Coronary artery (tissue), 2 donors: ENCODE results near the gene ERICH6.
"Not testable (repeated sequence)": the region's sequence is repeated elsewhere in the genome, so short reads cannot be mapped to it uniquely, and the experiment has no call there.

Experiments
- DNase-seq: peaks from one replicate; pipeline ENCODE4 v3.0.0-alpha.2; 2017; ENCODE audit warnings: low spot score
- H3K27ac ChIP-seq, 2 donors: fragments of 200-600 bp; sonication (generic); one replicate each; pipeline ENCODE4 v1.5.1; 2016 to 2019
- H3K4me3 ChIP-seq: fragments of 200-600 bp; sonication (generic); 2 replicates; pipeline ENCODE4 v1.5.1; 2016; ENCODE audit warnings: mild to moderate bottlenecking, moderate library complexity
- TF ChIP-seq, protein P1 (sequence below): fragments of 200-600 bp; sonication (generic); IDR thresholded peaks from one replicate; pipeline ENCODE4 v1.5.1; 2019; ENCODE audit warnings: antibody characterized with exemption

ERICH6 gene

DNA sequence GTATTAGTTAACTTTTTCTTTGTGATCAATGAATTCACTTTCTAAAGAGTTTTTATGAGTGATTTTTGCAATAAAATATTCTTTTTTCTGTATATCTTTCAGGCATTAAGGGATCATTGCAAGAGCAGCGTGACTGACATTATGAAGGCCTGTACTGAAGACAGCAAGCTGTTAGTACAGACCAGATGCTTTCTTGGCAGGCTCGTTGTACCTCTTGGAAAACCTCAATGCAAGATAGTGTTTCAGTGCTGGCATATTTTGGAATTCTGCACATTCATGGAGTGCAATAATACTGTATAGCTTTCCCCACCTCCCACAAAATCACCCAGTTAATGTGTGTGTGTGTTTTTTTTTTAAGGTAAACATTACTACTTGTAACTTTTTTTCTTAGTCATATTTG lies 76.2 kb downstream of the ERICH6 start:
- no peak overlapping the region for H3K27ac ChIP-seq
- H3K4me3 ChIP-seq: no peak overlapping the region
- TF ChIP-seq, protein P1, sequence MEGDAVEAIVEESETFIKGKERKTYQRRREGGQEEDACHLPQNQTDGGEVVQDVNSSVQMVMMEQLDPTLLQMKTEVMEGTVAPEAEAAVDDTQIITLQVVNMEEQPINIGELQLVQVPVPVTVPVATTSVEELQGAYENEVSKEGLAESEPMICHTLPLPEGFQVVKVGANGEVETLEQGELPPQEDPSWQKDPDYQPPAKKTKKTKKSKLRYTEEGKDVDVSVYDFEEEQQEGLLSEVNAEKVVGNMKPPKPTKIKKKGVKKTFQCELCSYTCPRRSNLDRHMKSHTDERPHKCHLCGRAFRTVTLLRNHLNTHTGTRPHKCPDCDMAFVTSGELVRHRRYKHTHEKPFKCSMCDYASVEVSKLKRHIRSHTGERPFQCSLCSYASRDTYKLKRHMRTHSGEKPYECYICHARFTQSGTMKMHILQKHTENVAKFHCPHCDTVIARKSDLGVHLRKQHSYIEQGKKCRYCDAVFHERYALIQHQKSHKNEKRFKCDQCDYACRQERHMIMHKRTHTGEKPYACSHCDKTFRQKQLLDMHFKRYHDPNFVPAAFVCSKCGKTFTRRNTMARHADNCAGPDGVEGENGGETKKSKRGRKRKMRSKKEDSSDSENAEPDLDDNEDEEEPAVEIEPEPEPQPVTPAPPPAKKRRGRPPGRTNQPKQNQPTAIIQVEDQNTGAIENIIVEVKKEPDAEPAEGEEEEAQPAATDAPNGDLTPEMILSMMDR: no peak
- DNase-seq: no peak

DNA sequence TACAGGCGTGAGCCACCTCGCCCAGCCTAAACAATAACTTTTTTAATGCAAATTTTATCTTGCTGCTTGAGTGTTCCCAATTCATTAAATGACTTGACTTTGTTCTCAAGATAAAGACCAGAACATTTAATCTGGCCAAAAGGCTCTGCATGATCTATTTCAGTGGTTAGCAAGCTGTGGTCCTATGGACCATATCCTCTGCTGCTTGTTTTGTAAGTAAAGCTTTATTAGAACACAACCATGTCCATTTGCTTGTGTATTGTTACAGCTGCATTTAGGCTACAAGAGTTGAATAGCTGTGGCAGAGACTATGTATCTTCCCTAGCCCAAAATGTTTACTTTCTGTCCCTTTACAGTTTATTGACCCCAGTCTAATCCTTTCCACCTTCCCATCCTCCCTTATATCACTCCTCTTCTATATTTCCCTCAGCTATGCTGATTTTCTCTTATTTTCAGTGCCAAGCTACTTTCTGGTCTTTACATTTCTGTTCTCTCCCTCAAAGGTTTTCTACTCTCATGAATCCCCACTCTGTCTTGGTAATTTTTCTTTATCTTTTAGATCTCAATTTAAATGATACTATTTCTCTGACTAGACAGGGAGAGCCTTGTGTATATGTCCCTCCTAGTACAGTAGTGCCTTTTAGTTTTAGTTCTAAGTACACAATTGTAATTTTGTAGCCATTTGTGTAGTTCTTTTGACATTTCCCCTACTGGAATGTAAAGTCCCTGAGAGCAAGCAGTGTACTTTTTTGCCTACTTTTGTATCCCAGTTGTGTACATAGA lies 77.4 kb downstream of the ERICH6 start:
- no peak for DNase-seq
- TF ChIP-seq, protein P1: no peak
- H3K4me3 ChIP-seq: no peak overlapping the region
- H3K27ac ChIP-seq: no peak overlapping the region

DNA sequence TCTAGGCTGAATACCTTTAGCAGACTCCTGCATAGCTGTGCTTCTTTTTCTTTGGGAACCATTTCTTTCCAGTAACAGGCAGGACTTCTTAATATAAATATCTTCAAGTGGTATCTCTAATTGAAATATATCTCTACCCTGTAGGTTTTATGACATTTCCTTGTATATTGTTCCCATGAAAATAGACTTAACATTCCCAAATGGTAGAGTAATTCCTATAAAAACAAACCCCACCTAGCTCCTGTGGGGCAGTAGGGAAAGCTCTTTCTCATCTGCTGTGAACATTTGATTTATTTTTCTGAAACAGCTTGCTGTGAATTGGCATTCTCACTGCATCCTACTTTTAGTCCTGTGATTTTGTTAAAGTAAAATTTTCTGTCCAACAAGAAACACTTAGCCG lies 79.8 kb downstream of the ERICH6 start:
- H3K4me3 ChIP-seq: no peak overlapping the region
- H3K27ac ChIP-seq: no peak overlapping the region
- DNase-seq: no peak
- TF ChIP-seq, protein P1: no peak

DNA sequence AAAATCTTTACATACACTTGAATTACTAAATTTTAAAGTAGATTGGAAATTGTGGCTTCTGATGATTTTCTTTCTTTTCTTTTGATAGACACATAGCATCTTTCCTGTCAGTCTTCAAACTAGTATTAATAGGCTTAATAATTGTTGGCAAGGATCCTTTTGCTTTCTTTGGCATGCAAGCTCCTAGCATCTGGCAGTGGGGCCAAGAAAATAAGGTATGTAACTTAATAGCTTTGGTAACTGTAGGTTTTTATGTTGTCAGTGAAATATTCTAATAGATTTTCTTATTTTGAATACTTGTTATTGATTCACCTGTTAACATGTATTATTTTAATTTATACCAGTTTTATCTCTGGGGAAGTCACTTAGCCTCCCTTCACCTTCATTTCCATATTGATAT lies 80.8 kb downstream of the ERICH6 start:
- DNase-seq, H3K27ac ChIP-seq, H3K4me3 ChIP-seq: not testable (repeated sequence)

DNA sequence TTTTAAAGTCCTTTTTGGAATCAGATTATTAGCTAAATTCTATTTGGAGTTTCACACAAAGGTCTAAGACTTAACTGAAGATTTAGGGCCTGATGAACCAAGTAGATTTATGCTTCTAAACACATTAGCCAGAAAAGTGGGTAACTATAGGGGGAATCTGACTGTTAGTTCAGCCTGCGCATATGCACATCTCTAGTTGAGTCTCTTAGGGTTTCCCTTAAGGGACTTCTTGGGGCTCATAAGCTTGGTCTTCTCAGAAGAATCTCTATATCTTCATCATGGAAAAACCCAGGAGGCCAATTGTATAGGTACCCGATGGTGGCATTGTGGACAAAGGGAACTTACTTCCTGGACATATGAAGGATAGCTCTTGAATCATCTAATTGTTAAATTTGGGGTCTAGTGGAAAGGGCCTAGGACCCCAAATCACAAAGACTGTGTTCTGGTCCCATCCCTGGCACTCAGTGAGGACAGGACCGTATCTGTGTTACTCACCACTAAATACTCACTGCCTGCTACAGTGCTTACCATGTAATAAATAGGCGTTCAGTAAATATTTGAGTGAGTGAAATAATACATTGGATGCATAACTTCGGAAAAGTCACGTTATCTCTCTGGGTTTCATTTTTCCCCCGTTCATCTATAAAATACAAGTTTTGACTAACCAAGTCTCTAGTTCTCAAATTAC lies 83.6 kb downstream of the ERICH6 start:
- no peak for DNase-seq
- TF ChIP-seq, protein P1: no peak
- H3K4me3 ChIP-seq: no peak overlapping the region
- no peak overlapping the region for H3K27ac ChIP-seq

DNA sequence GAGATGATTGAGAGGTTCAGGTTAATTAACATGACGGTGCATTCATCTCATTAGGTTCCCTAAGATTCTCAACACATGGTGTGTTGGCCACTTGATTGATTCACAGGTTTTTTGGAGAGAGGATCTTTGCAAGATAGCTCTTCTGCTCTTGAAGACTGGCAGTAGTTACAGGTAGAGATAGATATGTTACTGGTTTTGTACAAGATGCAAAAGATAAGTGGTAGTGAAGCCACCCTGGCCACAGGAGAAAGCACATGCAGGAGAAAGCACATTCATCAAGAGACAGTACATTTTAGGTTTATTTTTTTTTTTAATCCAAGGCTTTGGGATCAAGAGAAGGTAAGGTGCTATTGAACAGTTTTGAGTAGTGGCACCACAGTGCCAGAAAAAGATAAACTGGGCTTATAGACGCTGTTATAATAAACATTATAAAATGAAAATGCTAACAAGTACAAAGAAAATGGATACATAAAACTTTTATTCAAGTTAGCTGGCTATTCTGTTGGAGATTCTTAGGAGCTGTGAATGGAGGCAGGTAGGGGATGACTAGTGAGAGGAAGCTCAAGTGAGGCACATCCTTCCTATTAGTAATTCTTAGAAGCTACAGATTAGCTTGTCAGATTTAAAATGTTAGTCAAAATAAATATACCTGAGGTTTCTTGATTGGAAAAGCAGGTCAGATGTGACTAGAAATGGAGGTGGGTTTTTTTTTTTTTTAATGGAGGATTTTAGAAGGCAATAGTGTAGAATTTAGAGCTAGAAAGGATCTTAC lies 89.8 kb downstream of the ERICH6 start:
- DNase-seq: no peak
- Histone ChIP-seq H3K4me3 (no peak overlapping the region), H3K27ac (no peak overlapping the region)
- TF ChIP-seq, protein P1: no peak

DNA sequence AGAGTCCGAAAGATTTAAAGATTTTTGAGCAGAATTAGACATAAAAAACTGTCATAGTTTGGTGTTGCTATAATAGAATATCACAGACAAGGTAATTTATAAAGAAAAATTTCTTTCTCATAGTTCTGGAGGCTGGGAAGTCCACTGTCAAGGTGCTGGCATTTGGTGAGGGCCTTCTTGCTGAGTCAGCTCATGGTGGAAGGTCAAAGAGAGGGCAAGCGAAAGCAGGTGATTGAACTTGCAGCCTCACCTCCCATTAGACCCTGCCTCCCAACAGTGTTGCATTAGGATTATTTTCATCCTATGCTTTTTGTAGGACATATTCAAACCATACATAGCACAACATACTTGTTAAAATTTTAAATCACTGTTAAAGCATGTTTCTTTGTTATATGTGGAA lies 90.7 kb downstream of the ERICH6 start:
- Histone ChIP-seq H3K4me3 (no peak overlapping the region), H3K27ac (no peak overlapping the region)
- DNase-seq: no peak
- TF ChIP-seq, protein P1: no peak
